ENCODE data around the gene GPR84. TPM values are rescaled to one million over a fixed set of nuclear protein-coding genes. Genes with fewer than 3 reads are reported as not detected.
A peak's percentile ranks its signal among the peaks of the same experiment; 100 is the strongest.

GPR84 gene
- total RNA-seq, 2 experiments from 2014 or later, result 0.32 to 0.57 TPM

GRCh38 chr12:54372113-54372806 is 8.0 kb upstream of the GPR84 start:
- Mint-ChIP-seq H3K27me3 (ENCODE audit: low read depth) (no peaks in the 10 kb centered on the region), H3K27ac (peak overlapping the region; percentile 68), H3K9me3 (ENCODE audit: insufficient read depth) (no peaks in the 10 kb centered on the region), H3K4me3 (no peak overlapping the region), H3K4me1 (ENCODE audit: low read depth) (peaks cover 40% of the 10 kb centered on the region), H3K36me3 (ENCODE audit: low read depth) (no peaks in the 10 kb centered on the region)
- DNase-seq (no peak), ATAC-seq (no peak)
- ChIA-PET CTCF (interaction anchor here (0.9 to 2.2 kb wide), 13 partner anchors 8 to 158 kb away, joined by 3 to 9 read pairs (median 5); partner anchors contain the start of gene COPZ1), POLR2A (no interaction called here)

DNA sequence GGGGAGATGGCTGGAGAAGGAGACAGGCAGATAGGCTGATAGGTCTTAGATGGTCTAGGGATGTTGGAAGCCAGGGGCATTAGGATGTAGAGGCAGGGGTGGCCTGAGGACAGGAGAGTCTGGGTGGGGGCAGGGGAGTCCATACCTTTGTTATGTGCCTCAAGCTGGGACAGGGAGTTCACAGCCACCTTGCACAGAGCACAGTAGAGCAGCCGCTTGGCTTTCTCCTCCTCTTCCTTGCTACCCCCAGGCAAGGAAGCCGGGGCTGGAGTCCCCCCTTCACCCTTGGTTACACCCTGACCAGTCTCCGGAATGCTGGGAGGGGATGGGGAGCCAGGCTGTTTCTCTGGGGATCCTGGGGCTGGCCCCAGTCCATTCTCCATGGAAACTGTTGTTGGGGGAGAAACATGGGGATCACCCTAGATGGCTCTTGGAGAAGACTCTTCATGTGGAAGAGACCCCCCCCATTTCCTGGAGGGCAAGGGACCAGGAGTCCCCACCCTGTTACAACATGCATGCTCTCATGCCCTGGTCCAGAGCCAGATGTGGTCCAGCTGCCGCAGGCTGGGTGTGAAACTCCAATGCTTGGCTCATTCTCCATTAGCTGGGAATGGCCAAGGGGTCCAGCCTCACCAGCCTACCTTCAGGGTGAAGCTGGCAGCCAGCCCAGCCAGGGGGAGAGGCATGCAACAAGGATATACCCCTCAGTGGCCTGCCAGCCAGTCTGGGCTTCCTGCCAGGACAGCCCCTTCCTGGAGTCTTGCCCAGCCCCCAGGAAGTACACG is 7.2 kb upstream of the GPR84 start:
- CTCF ChIA-PET, result interaction anchor here (0.8 to 2.2 kb wide), 18 partner anchors 8 to 164 kb away, joined by 3 to 9 read pairs (median 4); no protein-coding TSS in a partner anchor
- no peak for ATAC-seq
- Mint-ChIP-seq H3K36me3 (ENCODE audit: low read depth) (no peaks in the 10 kb centered on the region), H3K27me3 (ENCODE audit: low read depth) (peaks cover 4% of the 10 kb centered on the region), H3K9me3 (ENCODE audit: insufficient read depth) (no peaks in the 10 kb centered on the region), H3K27ac (peak overlapping the region; percentile 33), H3K4me3 (no peak overlapping the region), H3K4me1 (ENCODE audit: low read depth) (peaks cover 40% of the 10 kb centered on the region)
- DNase-seq, result no peak
- POLR2A ChIA-PET, result no interaction called here

GRCh38 chr12:54370171-54370730 is 6.0 kb upstream of the GPR84 start:
- H3K9me3 Mint-ChIP-seq (ENCODE audit: insufficient read depth), result no peaks in the 10 kb centered on the region
- peaks cover 4% of the 10 kb centered on the region for H3K27me3 Mint-ChIP-seq (ENCODE audit: low read depth)
- CTCF ChIA-PET, result interaction anchor here (0.6 to 2.2 kb wide), 13 partner anchors 9 to 756 kb away, joined by 3 to 9 read pairs (median 3); no protein-coding TSS in a partner anchor
- H3K27ac Mint-ChIP-seq, result no peak overlapping the region
- H3K4me3 Mint-ChIP-seq, result no peak overlapping the region
- no peak for ATAC-seq
- DNase-seq, result no peak
- no peaks in the 10 kb centered on the region for H3K36me3 Mint-ChIP-seq (ENCODE audit: low read depth)
- H3K4me1 Mint-ChIP-seq (ENCODE audit: low read depth), result peaks cover 40% of the 10 kb centered on the region
- POLR2A ChIA-PET, result no interaction called here

- H3K4me3 Mint-ChIP-seq, result no peak overlapping the region
- H3K9me3 Mint-ChIP-seq (ENCODE audit: insufficient read depth), result no peaks in the 10 kb centered on the region
- ATAC-seq (no peak), DNase-seq (no peak)
- peaks cover 4% of the 10 kb centered on the region for H3K27me3 Mint-ChIP-seq (ENCODE audit: low read depth)
- no peaks in the 10 kb centered on the region for H3K36me3 Mint-ChIP-seq (ENCODE audit: low read depth)
- H3K27ac Mint-ChIP-seq, result no peak overlapping the region
- H3K4me1 Mint-ChIP-seq (ENCODE audit: low read depth), result peaks cover 45% of the 10 kb centered on the region
- POLR2A ChIA-PET, result no interaction called here
- CTCF ChIA-PET, result interaction anchor here (1.3 to 1.4 kb wide), 2 partner anchors 11 to 29 kb away, joined by 4 to 6 read pairs; no protein-coding TSS in a partner anchor
Observed at GRCh38 chr12:54369597-54370131, 5.4 kb upstream of the GPR84 start.

DNA sequence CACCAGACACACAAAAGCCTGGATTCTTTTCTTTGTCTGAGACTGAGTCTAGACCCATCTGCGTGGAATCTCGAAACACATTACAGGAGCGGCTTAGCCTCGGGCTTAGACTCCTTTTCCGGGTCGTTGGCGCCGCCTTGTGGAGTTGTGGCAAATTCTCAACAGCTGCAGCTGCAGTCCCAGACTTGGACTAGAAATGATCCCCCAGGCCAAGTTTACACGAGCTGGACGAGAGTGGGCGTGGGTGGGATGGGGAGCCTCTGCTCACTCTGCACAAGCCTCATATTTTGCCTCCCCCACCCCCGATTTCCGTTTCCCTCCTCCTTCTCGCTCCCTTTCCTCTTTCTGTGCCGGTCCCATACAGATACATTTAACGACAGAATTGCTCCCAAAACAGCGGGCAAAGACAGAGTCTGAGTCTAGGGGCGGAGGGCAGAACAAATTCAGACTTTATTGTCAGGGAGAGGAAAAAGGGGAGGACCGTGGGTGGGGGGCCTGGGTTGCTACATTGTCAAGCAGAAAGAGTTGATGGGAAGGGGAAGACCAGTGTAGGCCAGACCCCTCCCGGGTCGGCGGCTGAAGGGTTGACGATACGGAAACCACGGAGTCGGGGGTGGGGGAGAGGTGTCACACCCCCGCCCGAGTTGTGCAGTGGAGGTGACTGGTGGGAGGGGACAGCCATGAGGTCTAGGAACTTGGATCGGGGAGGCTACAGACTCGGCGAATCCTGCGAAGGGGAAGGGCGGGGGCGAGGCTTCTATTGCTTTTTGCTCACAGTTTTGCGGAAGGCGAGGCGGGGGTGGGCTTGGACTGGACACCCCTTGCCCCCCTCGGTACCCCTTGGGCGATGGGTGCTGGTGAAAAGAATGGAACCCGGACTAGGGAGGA is 4.7 kb upstream of the GPR84 start:
- no peaks in the 10 kb centered on the region for H3K36me3 Mint-ChIP-seq (ENCODE audit: low read depth)
- DNase-seq, result peak; percentile 93
- POLR2A ChIA-PET, result interaction anchor here (1.2 kb wide), 1 partner anchor 88 kb away, joined by 7 read pairs; the partner anchor contains the start of gene HNRNPA1
- H3K9me3 Mint-ChIP-seq (ENCODE audit: insufficient read depth), result no peaks in the 10 kb centered on the region
- peak overlapping the region; percentile 32 for H3K27ac Mint-ChIP-seq
- peaks cover 4% of the 10 kb centered on the region for H3K27me3 Mint-ChIP-seq (ENCODE audit: low read depth)
- CTCF ChIA-PET, result interaction anchor here (0.6 to 4.1 kb wide), 44 partner anchors 11 to 177 kb away, joined by 3 to 77 read pairs (median 5); partner anchors contain the start of genes CBX5, COPZ1 and HNRNPA1
- H3K4me1 Mint-ChIP-seq (ENCODE audit: low read depth), result peaks cover 52% of the 10 kb centered on the region
- no peak overlapping the region for H3K4me3 Mint-ChIP-seq
- peak; percentile 89 for ATAC-seq

DNA sequence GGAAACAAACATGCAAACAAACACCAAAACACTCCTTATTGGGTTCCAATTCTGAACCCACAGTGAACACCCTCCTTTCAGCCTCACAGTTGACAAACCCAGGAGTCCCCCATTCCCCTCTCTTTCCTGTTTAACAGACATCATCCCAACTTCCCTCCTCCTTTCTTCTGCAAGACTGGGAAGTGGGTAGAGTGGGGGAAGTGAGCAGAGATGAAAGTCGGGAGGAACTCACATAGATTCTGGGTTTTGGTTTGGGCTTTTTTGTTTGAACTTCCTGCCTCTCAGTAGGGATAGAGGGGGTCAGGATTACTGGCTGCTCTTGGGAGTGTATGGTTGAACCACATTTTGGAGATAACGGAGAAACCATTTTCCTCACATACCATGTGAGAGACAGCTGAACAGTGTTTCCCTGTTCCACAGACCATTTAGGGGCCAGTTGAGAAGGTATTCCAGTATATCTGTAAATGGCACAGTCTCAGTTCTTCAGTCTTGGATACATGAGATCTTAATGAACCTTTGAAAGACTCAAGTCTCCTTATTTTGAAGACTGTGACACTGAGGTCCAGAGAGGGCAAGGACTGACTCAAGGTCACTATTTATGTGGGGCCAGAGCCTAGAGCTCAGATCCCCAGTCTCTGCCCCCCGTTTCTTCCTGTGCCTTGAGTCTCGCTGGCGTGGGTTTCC is 3.9 kb upstream of the GPR84 start:
- Mint-ChIP-seq H3K4me1 (ENCODE audit: low read depth) (peaks cover 55% of the 10 kb centered on the region), H3K9me3 (ENCODE audit: insufficient read depth) (no peaks in the 10 kb centered on the region), H3K27me3 (ENCODE audit: low read depth) (peaks cover 4% of the 10 kb centered on the region), H3K4me3 (no peak overlapping the region), H3K27ac (no peak overlapping the region), H3K36me3 (ENCODE audit: low read depth) (no peaks in the 10 kb centered on the region)
- DNase-seq, result no peak
- ChIA-PET POLR2A (interaction anchor here (1.0 to 1.2 kb wide), 2 partner anchors 25 to 87 kb away, joined by 3 to 7 read pairs; partner anchors contain the start of gene HNRNPA1), CTCF (interaction anchor here (0.6 to 4.1 kb wide), 42 partner anchors 10 to 176 kb away, joined by 3 to 77 read pairs (median 5); partner anchors contain the start of genes CBX5, COPZ1 and HNRNPA1)
- ATAC-seq, result peak; percentile 11

GRCh38 chr12:54363618-54364017 is 668 bp downstream of the GPR84 start:
- POLR2A ChIA-PET, result no interaction called here
- H3K9me3 Mint-ChIP-seq (ENCODE audit: insufficient read depth), result no peaks in the 10 kb centered on the region
- peaks cover 41% of the 10 kb centered on the region for H3K4me1 Mint-ChIP-seq (ENCODE audit: low read depth)
- peak overlapping the region; percentile 85 for H3K27ac Mint-ChIP-seq
- CTCF ChIA-PET, result interaction anchor here (1.3 to 3.0 kb wide), 3 partner anchors 9 to 70 kb away, joined by 3 to 24 read pairs (median 6); no protein-coding TSS in a partner anchor
- DNase-seq (no peak), ATAC-seq (no peak)
- peaks cover 4% of the 10 kb centered on the region for H3K27me3 Mint-ChIP-seq (ENCODE audit: low read depth)
- no peaks in the 10 kb centered on the region for H3K36me3 Mint-ChIP-seq (ENCODE audit: low read depth)
- H3K4me3 Mint-ChIP-seq, result peak overlapping the region; percentile 45

GRCh38 chr12:54363047-54363446 is 1.2 kb downstream of the GPR84 start:
- peaks cover 4% of the 10 kb centered on the region for H3K27me3 Mint-ChIP-seq (ENCODE audit: low read depth)
- CTCF ChIA-PET, result interaction anchor here (0.7 to 3.0 kb wide), 8 partner anchors 9 to 149 kb away, joined by 3 to 24 read pairs (median 4); partner anchors contain the start of gene COPZ1
- H3K4me3 Mint-ChIP-seq, result no peak overlapping the region
- no peaks in the 10 kb centered on the region for H3K9me3 Mint-ChIP-seq (ENCODE audit: insufficient read depth)
- POLR2A ChIA-PET, result no interaction called here
- H3K27ac Mint-ChIP-seq, result peak overlapping the region; percentile 85
- peaks cover 36% of the 10 kb centered on the region for H3K4me1 Mint-ChIP-seq (ENCODE audit: low read depth)
- DNase-seq, result no peak
- ATAC-seq, result no peak
- H3K36me3 Mint-ChIP-seq (ENCODE audit: low read depth), result no peaks in the 10 kb centered on the region

GRCh38 chr12:54360717-54361456 is 3.4 kb downstream of the GPR84 start:
- H3K27ac Mint-ChIP-seq, result peak overlapping the region; percentile 51
- ChIA-PET CTCF (interaction anchor here (0.8 to 6.4 kb wide), 22 partner anchors 8 to 148 kb away, joined by 3 to 96 read pairs (median 5); partner anchors contain the start of genes COPZ1 and HNRNPA1), POLR2A (interaction anchor here (0.7 to 1.0 kb wide), 3 partner anchors 8 to 75 kb away, joined by 3 read pairs; no protein-coding TSS in a partner anchor)
- H3K9me3 Mint-ChIP-seq (ENCODE audit: insufficient read depth), result no peaks in the 10 kb centered on the region
- no peak for ATAC-seq
- peak; percentile 74 for DNase-seq
- no peaks in the 10 kb centered on the region for H3K36me3 Mint-ChIP-seq (ENCODE audit: low read depth)
- H3K4me3 Mint-ChIP-seq, result peak overlapping the region; percentile 35
- no peaks in the 10 kb centered on the region for H3K27me3 Mint-ChIP-seq (ENCODE audit: low read depth)
- peaks cover 40% of the 10 kb centered on the region for H3K4me1 Mint-ChIP-seq (ENCODE audit: low read depth)

All from activated CD8-positive, alpha-beta T cell treated with anti-CD3 and anti-CD28 coated beads, Interleukin-2, amount 10 ng/mL, durations not matched to agents 7 days and 5 days (primary cell).